ENCODE results near the gene CDH22.

DNA sequence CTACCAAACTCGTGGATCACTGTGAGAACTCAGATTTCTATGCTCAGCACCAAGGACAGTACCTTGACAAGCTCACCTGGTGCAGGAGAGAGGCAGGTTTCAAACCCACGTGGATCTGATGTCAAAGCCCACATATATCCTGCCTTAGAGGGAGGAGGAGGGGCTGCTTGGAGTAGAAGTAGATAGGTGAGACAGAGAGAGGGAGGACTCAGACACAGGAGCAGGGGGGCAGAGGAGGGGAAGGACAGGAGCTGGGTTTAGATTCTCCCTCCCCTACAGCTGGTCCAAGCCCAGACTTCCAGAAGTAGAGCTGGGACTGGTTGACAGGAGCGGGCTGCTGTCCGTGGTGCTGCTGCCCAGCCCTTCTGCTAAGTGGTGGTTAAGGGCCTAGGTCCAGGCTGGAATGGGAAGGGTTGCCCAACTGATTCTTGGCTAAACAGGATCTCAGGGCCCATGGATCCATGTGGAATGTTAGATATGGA, 77.5 kb downstream of the CDH22 start:
- TF ChIP-seq, protein P1, sequence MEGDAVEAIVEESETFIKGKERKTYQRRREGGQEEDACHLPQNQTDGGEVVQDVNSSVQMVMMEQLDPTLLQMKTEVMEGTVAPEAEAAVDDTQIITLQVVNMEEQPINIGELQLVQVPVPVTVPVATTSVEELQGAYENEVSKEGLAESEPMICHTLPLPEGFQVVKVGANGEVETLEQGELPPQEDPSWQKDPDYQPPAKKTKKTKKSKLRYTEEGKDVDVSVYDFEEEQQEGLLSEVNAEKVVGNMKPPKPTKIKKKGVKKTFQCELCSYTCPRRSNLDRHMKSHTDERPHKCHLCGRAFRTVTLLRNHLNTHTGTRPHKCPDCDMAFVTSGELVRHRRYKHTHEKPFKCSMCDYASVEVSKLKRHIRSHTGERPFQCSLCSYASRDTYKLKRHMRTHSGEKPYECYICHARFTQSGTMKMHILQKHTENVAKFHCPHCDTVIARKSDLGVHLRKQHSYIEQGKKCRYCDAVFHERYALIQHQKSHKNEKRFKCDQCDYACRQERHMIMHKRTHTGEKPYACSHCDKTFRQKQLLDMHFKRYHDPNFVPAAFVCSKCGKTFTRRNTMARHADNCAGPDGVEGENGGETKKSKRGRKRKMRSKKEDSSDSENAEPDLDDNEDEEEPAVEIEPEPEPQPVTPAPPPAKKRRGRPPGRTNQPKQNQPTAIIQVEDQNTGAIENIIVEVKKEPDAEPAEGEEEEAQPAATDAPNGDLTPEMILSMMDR (IDR thresholded peaks at IDR 0.05; ENCODE audit: low read depth, low read length), result no peak
- no peak for TF ChIP-seq EZH2phosphoT487 (IDR thresholded peaks at IDR 0.05; ENCODE audit: low read depth)
